Daoy (cell line): ENCODE data around the gene A1CF. TPM values are rescaled to one million over a fixed set of nuclear protein-coding genes. Genes with fewer than 3 reads are reported as not detected.

Experiments
- DNase-seq: peaks from one replicate; pipeline ENCODE4 v3.0.0-alpha.2; 2015; ENCODE audit warnings: low read depth
- total RNA-seq: library from RNA; depleted of rRNA; stranded (reverse); fragments of >200 nt; shearing (Covaris generic); gene quantifications from 2 replicates; pipeline ENCODE4 v1.2.3, GENCODE V29; 2014

A1CF gene
- total RNA-seq, 1 experiment from 2014 or later = under 0.01 TPM

GRCh38 chr10:50862719-50863118, 22.7 kb downstream of the A1CF start:
- no peak for DNase-seq

- DNase-seq = no peak
Observed at GRCh38 chr10:50861370-50861769, 24.1 kb downstream of the A1CF start.

GRCh38 chr10:50857579-50857978, 27.8 kb downstream of the A1CF start:
- DNase-seq = no peak

- DNase-seq = no peak
Observed at GRCh38 chr10:50855461-50855860, 30.0 kb downstream of the A1CF start.

- DNase-seq = no peak
Observed at GRCh38 chr10:50855015-50855414, 30.4 kb downstream of the A1CF start.

- no peak for DNase-seq
Observed at GRCh38 chr10:50853557-50853956, 31.9 kb downstream of the A1CF start.

- DNase-seq = no peak
Observed at GRCh38 chr10:50851884-50852671, 33.3 kb downstream of the A1CF start.

GRCh38 chr10:50850578-50851230, 34.7 kb downstream of the A1CF start:
- no peak for DNase-seq

- DNase-seq = peak; percentile 31
Observed at GRCh38 chr10:50846753-50847152, 38.7 kb downstream of the A1CF start.

- DNase-seq = no peak
Observed at GRCh38 chr10:50837095-50837494, 48.3 kb downstream of the A1CF start.

- DNase-seq = no peak
Observed at GRCh38 chr10:50832171-50832751, 53.2 kb downstream of the A1CF start.

GRCh38 chr10:50830066-50830465, 55.4 kb downstream of the A1CF start:
- no peak for DNase-seq

- DNase-seq = no peak
Observed at GRCh38 chr10:50824782-50825181, 60.6 kb downstream of the A1CF start.

- DNase-seq = no peak
Observed at GRCh38 chr10:50823789-50824188, 61.6 kb downstream of the A1CF start.

GRCh38 chr10:50809596-50809995, 75.8 kb downstream of the A1CF start:
- DNase-seq = peak; percentile 6

- DNase-seq = no peak
Observed at GRCh38 chr10:50807851-50808776, 77.3 kb downstream of the A1CF start.

- DNase-seq = peak; percentile 3
Observed at GRCh38 chr10:50805981-50806622, 79.3 kb downstream of the A1CF start.

GRCh38 chr10:50799595-50799994, 85.8 kb downstream of the A1CF start:
- DNase-seq = no peak

- DNase-seq = no peak
Observed at GRCh38 chr10:50798297-50798696, 87.1 kb downstream of the A1CF start.

GRCh38 chr10:50796693-50797092, 88.7 kb downstream of the A1CF start:
- no peak for DNase-seq

GRCh38 chr10:50794490-50794889, 90.9 kb downstream of the A1CF start:
- DNase-seq = no peak
